ENCODE data around the gene ALDH4A1.
"Not testable (repeated sequence)": the region's sequence is repeated elsewhere in the genome, so short reads cannot be mapped to it uniquely, and the experiment has no call there.

ALDH4A1 gene

DNA sequence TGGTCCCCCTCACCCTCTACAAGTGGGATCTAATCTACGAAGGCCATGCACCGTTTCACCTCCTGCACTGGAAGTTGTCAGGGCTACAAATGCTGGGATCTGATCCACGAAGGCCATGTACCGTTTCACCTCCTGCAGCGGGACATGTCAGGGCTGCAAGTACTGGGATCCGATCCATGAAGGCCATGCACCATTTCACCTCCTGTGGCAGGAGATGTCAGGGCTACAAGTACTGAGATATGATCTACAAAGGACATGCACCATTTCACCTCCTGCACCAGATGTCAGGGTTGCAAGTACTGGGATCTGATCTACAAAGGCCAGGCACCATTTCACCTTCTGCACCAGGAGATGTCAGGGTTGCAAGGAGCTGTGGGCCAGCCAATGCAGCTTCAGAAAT, 7.0 kb downstream of the ALDH4A1 start:
- TF ChIP-seq, protein P1, sequence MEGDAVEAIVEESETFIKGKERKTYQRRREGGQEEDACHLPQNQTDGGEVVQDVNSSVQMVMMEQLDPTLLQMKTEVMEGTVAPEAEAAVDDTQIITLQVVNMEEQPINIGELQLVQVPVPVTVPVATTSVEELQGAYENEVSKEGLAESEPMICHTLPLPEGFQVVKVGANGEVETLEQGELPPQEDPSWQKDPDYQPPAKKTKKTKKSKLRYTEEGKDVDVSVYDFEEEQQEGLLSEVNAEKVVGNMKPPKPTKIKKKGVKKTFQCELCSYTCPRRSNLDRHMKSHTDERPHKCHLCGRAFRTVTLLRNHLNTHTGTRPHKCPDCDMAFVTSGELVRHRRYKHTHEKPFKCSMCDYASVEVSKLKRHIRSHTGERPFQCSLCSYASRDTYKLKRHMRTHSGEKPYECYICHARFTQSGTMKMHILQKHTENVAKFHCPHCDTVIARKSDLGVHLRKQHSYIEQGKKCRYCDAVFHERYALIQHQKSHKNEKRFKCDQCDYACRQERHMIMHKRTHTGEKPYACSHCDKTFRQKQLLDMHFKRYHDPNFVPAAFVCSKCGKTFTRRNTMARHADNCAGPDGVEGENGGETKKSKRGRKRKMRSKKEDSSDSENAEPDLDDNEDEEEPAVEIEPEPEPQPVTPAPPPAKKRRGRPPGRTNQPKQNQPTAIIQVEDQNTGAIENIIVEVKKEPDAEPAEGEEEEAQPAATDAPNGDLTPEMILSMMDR (IDR thresholded peaks at IDR 0.05; ENCODE audit: borderline replicate concordance, insufficient read depth, low read depth, low read length) = no peak
- H3K4me3 ChIP-seq (ENCODE audit: low read depth, low read length) = no peak overlapping the region

DNA sequence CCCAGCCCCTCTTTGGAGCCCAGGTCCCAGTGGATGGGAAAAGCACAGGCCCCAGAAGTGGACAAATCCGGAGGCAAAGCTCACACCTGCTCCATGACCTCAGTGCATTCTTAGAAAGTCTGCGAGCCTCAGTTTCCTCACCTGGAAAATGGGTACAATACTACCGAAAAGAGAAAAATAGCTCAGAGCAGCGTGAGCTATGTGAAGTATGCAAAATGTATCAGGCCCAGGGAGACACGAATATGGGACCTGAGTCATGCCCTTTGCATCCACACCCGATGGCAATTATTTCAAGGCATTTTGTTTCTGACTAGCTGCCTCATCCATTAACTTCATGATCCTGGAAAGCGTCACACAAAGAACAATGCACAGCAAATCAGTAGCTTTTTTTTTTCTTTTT, 9.2 kb downstream of the ALDH4A1 start:
- TF ChIP-seq, protein P1 (IDR thresholded peaks at IDR 0.05; ENCODE audit: borderline replicate concordance, insufficient read depth, low read depth, low read length) = no peak
- H3K4me3 ChIP-seq (ENCODE audit: low read depth, low read length) = no peak overlapping the region

DNA sequence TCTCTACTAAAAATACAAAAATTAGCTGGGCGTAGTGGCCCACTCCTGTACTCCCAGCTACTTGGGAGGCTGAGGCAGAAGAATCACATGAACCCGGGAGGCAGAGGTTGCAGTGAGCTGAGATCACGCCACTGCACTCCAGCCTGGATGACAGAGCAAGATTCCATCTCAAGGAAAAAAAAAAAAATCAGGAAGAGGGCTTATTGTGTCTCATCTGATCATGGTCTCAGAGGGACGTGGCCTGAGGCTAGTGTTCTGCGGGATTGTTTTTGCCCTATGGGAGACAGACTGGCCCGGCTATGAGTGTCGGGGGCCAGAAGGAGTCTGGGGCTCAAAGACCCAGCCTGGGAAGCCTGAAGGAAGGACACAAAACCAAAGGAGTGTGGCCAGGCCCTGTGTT, 10.5 kb downstream of the ALDH4A1 start:
- not testable (repeated sequence) for H3K4me3 ChIP-seq (ENCODE audit: low read depth, low read length)

DNA sequence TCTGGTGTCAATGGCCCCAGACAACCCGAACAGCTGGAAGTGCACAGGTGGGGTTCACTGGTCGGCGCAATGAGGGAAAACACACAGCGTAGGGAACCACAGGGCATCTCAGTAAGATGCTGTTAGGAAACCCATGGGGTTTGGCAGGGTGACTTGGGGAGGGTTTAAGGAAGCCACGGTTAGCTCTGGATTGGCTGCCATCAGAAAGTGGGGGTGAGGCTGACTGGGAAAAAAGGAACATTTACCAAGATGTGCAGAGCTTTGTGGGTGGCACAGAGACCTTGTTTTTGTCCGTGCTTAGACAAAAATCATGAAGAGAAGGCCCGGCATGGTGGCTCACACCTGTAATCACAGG, 11.0 kb downstream of the ALDH4A1 start:
- H3K4me3 ChIP-seq (ENCODE audit: low read depth, low read length) = no peak overlapping the region
- TF ChIP-seq, protein P1 (IDR thresholded peaks at IDR 0.05; ENCODE audit: borderline replicate concordance, insufficient read depth, low read depth, low read length) = no peak

DNA sequence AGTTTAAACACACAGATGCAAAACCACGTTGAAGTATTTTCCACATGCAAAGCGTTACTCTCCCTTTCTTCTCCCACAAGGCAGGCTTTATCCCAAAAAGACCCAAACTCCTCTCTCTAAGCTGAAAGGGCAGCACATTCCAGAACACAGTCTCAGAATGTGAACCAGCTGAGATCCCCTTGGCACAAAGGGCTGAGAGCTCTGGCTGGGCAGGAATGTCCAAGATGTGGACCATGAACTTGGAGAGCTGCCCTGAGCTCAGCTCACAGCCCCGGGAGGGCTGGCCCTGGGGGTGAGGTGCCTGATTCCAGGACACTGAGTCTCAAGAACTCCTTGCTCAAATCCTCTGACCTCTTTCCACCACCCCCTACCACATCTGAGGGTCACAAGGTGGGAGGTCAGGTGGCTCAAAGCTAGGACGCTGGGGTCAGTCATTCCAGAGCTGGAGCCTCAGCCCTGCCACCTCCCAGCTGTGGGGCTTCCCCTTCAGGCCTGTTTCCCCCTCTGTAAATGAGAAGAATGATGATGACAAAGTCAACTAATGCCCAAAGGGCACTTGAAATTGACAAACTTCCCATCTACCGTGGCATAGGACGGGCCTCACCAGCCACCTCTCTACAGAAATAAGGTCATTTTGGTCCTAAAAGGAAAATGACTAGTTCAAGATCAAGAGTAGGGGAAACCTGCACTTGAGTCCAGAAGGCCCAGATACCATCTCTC, 11.5 kb downstream of the ALDH4A1 start:
- TF ChIP-seq, protein P1 (IDR thresholded peaks at IDR 0.05; ENCODE audit: borderline replicate concordance, insufficient read depth, low read depth, low read length) = no peak
- H3K4me3 ChIP-seq (ENCODE audit: low read depth, low read length) = no peak overlapping the region

DNA sequence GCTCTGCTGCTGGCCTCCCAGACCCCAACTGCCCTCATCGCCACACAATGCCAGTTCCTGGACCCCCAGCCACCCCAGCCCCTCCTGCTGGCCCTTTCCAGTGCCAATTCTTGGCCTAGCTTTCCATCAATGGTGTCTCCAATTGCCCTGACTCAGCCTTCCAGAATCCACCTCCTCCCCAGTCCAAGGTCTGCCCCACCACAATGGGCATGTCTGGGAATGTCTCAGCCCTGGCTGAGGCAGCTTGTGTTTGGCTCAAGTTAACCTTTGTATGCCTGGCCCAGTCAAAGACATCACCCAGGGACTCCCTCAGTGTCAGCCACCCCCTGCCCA, 16.4 kb downstream of the ALDH4A1 start:
- no peak overlapping the region for H3K4me3 ChIP-seq (ENCODE audit: low read depth, low read length)
- TF ChIP-seq, protein P1 (IDR thresholded peaks at IDR 0.05; ENCODE audit: borderline replicate concordance, insufficient read depth, low read depth, low read length) = no peak

DNA sequence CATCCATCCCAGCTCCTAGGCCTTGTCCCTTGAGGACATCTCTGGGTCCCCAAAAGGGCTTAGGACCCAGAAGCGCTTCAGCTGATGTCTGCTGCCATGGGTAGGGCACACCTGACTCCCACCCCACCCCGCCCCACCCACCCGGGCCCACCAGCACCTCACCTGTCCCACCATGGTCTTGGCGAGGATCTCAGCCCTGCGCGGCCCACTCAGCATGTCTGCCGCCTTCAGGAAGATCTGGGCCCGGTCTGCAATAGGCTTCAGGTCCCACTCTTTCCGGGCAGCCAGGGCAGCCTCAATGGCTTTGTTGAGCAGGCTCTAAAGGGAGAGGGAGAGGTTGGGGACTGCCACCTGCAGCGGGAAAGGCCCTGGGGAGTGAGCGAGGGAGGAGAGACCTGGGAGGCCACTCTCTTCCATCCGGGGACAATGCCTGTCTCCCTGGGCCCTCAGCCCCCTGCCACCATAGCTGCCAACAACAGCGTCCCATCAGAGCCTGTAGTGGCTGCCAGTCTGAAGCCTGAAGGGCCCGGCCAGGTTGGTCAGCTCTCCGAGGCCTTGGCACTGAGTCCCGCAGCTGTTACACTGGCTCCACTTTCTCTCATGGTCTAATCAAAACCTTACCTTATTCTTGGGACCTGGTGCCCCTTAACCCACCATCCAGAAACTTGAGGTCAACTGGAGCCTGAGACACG, 16.9 kb downstream of the ALDH4A1 start:
- TF ChIP-seq, protein P1 (IDR thresholded peaks at IDR 0.05; ENCODE audit: borderline replicate concordance, insufficient read depth, low read depth, low read length) = no peak
- H3K4me3 ChIP-seq (ENCODE audit: low read depth, low read length) = no peak overlapping the region

All from GM12875 (cell line).